AG10803 (cell line): ENCODE data around the gene KRT5.

ENCODE experiments used
- DNase-seq: peaks from one replicate; pipeline ENCODE4 v3.0.0; 2010; ENCODE audit warnings: low read depth
- H3K4me3 ChIP-seq: 2 replicates; pipeline ENCODE4 v1.5.1; 2011; ENCODE audit warnings: mild to moderate bottlenecking, low read length, control low read depth
- CTCF ChIP-seq: conservative IDR thresholded peaks from 2 replicates; pipeline ENCODE4 v1.5.1; 2011; ENCODE audit warnings: mild to moderate bottlenecking, low read length, control low read depth, inconsistent platforms

Gene KRT5

DNA sequence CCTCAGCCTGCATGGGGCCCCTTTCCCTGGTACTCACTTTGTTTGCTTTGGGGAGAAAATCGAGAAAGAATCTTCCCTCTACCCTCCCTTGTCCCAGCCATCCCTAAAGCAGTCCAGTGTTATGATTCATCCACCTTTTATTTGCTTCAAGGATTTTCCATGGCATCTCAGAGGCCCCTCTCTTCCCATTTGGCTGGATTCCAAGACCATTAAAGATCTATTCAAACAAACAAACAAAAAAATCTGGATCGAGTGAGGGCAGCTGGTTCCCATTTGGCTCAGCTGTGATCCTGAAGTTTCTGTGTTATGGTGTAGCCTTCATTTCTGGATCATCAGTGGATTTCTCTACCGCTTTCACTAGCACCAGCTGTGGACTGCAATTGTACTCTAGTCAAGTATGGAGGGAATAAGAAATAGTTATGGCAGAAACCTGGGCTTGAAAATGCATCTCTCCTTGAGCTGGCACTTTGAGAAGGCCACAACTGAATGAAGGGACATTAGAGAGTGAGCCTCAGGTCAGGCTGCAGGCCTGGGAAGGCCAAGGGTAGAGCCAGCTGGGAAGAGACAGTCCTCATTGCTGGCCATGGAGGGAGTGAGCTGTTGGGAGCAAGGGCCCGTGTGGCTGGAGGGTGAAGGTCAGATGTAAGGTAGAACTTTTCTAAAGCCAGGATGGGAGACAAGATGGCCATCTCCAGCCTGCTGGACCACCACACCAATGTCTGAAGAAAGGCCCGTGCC lies 19.1 kb upstream of the KRT5 start:
- peak; percentile 72 for DNase-seq
- no peak for TF ChIP-seq CTCF
- no peak overlapping the region for H3K4me3 ChIP-seq

- no peak for TF ChIP-seq CTCF
- no peak for DNase-seq
- H3K4me3 ChIP-seq = no peak overlapping the region
Measured at GRCh38 chr12:52537101-52537500, 16.9 kb upstream of the KRT5 start.

DNA sequence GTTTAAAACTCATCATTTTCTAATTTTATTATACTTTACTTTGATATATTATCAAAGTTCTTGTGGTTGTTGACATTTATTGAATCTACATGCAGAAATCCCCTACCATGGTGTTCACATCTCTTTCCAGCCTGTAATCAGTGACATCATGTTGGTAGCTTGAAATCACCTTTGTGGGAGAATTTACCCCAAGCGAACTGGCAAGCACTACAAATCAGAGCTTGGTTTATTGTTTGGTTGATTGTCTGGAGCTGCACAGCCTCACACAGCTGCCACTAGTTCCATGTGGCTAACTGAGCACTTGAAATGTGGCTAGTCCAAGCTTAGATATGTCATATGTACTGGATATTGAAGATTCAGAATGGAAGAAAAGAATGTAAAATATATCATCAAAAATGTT lies 15.4 kb upstream of the KRT5 start:
- TF ChIP-seq CTCF = no peak
- DNase-seq = no peak
- H3K4me3 ChIP-seq = no peak overlapping the region

- no peak overlapping the region for H3K4me3 ChIP-seq
- DNase-seq = no peak
- TF ChIP-seq CTCF = no peak
Measured at GRCh38 chr12:52534482-52534881, 14.3 kb upstream of the KRT5 start.

- no peak overlapping the region for H3K4me3 ChIP-seq
- no peak for TF ChIP-seq CTCF
- no peak for DNase-seq
Measured at GRCh38 chr12:52533686-52534470, 13.7 kb upstream of the KRT5 start.

- H3K4me3 ChIP-seq = no peak overlapping the region
- no peak for DNase-seq
- no peak for TF ChIP-seq CTCF
Measured at GRCh38 chr12:52532636-52533035, 12.4 kb upstream of the KRT5 start.
